ENCODE results near the gene TCFL5. TPM values are rescaled to one million over a fixed set of nuclear protein-coding genes. Genes with fewer than 3 reads are reported as not detected.

Gene TCFL5
- total and polyA plus RNA-seq, 2 donors (not counting 3 experiments of a cell fraction or from before 2014, with no cell fraction given): 4.4 to 11.1 TPM

GRCh38 chr20:62910217-62910766 lies 48.7 kb upstream of the TCFL5 start:
- TF ChIP-seq JUN (IDR thresholded peaks at IDR 0.05; ENCODE audit: borderline replicate concordance, insufficient read depth, insufficient read length, low read depth) (no peak), EZH2 (IDR thresholded peaks at IDR 0.05; ENCODE audit: borderline replicate concordance, low read depth, low read length, severe bottlenecking) (no peak)
- H3K9me1 ChIP-seq (replicated peaks; ENCODE audit: control insufficient read depth, extremely low read depth, insufficient read depth, low read length): no peaks in the 10 kb centered on the region
- ChIA-PET POLR2A (no interaction called here), CTCF (no interaction called here)
- intact Hi-C loops (cut with micrococcal nuclease): no loop called here
- H3K9ac ChIP-seq (replicated peaks; ENCODE audit: extremely low read depth, insufficient read depth, low read length): no peak overlapping the region
- no peak for FAIRE-seq
- peaks cover 77% of the 10 kb centered on the region for H3K79me2 ChIP-seq (ENCODE audit: control insufficient read depth, insufficient read depth, low read length)
- BruUV-seq (replicated peaks): no TSS peak
- no peaks in the 10 kb centered on the region for H3K4me1 ChIP-seq (ENCODE audit: control insufficient read depth, extremely low read depth, insufficient read depth, low read length)
- no peak overlapping the region for H2AFZ ChIP-seq (ENCODE audit: low read depth, low read length)
- DNase-seq (ENCODE audit: low read depth, low spot score): no peak
- H3K27ac ChIP-seq (ENCODE audit: insufficient read depth, low read depth, low read length): no peak overlapping the region
- H3K4me3 ChIP-seq (replicated peaks in 1 of 3; ENCODE audit: insufficient read depth in 1 of 3, low read depth in 1 of 3, low read length in 3 of 3): no peak overlapping the region
- H3K36me3 ChIP-seq (ENCODE audit: control insufficient read depth in 2 of 2, extremely low read depth in 1 of 2, insufficient read depth in 2 of 2, low read length in 2 of 2): peaks cover 38 to 56% of the 10 kb centered on the region in 2 experiments
- H3K9me3 ChIP-seq (replicated peaks; ENCODE audit: control insufficient read depth, insufficient read depth, low read length): no peaks in the 10 kb centered on the region
- dilution Hi-C loops (cut with MboI; ENCODE audit: extremely low pct_ligation_motif_present, low sequenced_read_pairs): no loop called here
- H3K4me2 ChIP-seq (ENCODE audit: insufficient read depth, low read length): no peak overlapping the region
- H3K27me3 ChIP-seq (ENCODE audit: control insufficient read depth in 2 of 2, insufficient read depth in 2 of 2, low read length in 2 of 2): no peaks in the 10 kb centered on the region
- no peaks in the 10 kb centered on the region for H4K20me1 ChIP-seq (replicated peaks; ENCODE audit: control insufficient read depth, extremely low read depth, insufficient read depth, low read length)

DNA sequence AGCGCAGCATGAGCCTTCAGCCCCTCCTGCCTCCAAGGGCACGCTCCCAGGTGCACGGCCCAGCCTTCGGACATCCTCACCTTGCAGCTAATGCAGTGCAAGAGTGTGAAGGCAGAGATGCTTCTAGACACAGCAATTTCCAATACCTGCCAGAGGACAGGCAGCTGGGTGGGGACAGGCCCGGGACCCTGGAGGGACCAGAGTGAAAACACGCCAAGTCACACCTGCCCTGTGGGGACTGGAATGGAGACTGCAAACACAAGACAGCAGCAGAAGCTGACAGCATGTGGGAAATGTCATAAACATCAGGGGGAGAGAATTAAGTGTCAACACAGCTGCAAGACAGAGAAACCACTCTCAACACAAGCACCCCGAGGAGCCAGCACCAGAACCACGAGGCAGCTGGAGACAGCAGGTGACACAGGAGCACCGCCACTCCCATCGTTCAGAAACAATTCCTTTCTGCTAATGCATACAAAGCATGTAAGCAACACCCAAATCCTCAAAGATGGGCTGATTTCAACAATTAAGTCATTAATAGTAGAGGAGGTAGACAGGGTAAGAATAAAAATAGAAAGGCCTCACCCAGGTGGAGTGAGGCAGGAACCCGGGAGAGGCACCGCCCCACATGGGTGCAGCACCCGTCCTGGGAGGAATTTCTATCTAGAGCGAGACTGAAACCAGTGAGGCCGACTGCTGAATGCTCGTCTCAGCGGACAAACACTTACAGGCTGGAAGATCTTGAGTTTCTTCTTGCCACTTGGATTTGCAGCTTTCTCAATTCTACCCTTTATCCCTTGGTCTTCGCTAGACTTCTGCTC lies 47.6 kb upstream of the TCFL5 start:
- Histone ChIP-seq H3K27me3 (ENCODE audit: control insufficient read depth in 2 of 2, insufficient read depth in 2 of 2, low read length in 2 of 2) (no peaks in the 10 kb centered on the region), H3K9ac (replicated peaks; ENCODE audit: extremely low read depth, insufficient read depth, low read length) (no peak overlapping the region), H4K20me1 (replicated peaks; ENCODE audit: control insufficient read depth, extremely low read depth, insufficient read depth, low read length) (no peaks in the 10 kb centered on the region), H2AFZ (ENCODE audit: low read depth, low read length) (no peak overlapping the region), H3K4me1 (ENCODE audit: control insufficient read depth, extremely low read depth, insufficient read depth, low read length) (no peaks in the 10 kb centered on the region), H3K9me1 (replicated peaks; ENCODE audit: control insufficient read depth, extremely low read depth, insufficient read depth, low read length) (no peaks in the 10 kb centered on the region), H3K36me3 (ENCODE audit: control insufficient read depth in 2 of 2, extremely low read depth in 1 of 2, insufficient read depth in 2 of 2, low read length in 2 of 2) (peaks cover 42 to 60% of the 10 kb centered on the region in 2 experiments), H3K4me3 (replicated peaks in 1 of 3; ENCODE audit: insufficient read depth in 1 of 3, low read depth in 1 of 3, low read length in 3 of 3) (no peak overlapping the region), H3K27ac (ENCODE audit: insufficient read depth, low read depth, low read length) (no peak overlapping the region), H3K79me2 (ENCODE audit: control insufficient read depth, insufficient read depth, low read length) (peaks cover 66% of the 10 kb centered on the region), H3K4me2 (ENCODE audit: insufficient read depth, low read length) (no peak overlapping the region), H3K9me3 (replicated peaks; ENCODE audit: control insufficient read depth, insufficient read depth, low read length) (no peaks in the 10 kb centered on the region)
- no peak for TF ChIP-seq JUN (IDR thresholded peaks at IDR 0.05; ENCODE audit: borderline replicate concordance, insufficient read depth, insufficient read length, low read depth)
- no peak for TF ChIP-seq MYC (IDR thresholded peaks at IDR 0.05; ENCODE audit: low read depth, low read length)
- no peak for TF ChIP-seq GATA2 (IDR thresholded peaks at IDR 0.05; ENCODE audit: insufficient read depth, insufficient read length, low read depth, low read length)
- TF ChIP-seq MAX (IDR thresholded peaks at IDR 0.05; ENCODE audit: insufficient read depth, insufficient read length): no peak
- intact Hi-C loops (cut with micrococcal nuclease) (no loop called here), dilution Hi-C loops (cut with MboI; ENCODE audit: extremely low pct_ligation_motif_present, low sequenced_read_pairs) (no loop called here)
- ChIA-PET POLR2A (no interaction called here), CTCF (interaction anchor here (0.9 to 1.0 kb wide), 2 partner anchors 9 to 11 kb away, joined by 3 read pairs; no protein-coding TSS in a partner anchor)
- BruUV-seq (replicated peaks): no TSS peak
- DNase-seq (ENCODE audit: low read depth, low spot score) (no peak), FAIRE-seq (no peak)

Data from endothelial cell of umbilical vein (primary cell).